MM.1S (cell line): ENCODE data around the gene MPDU1.

Experiments
- DNase-seq: peaks from one replicate; pipeline ENCODE4 v3.0.0-alpha.2; 2015
- H2AFZ ChIP-seq: fragments of 300-600 bp; sonication (generic); 2 replicates; pipeline ENCODE4 v1.6.0; 2016; ENCODE audit warnings: antibody characterized with exemption, low read length
- H3F3A ChIP-seq: fragments of 300-600 bp; sonication (generic); 2 replicates; pipeline ENCODE4 v1.6.1; 2016; ENCODE audit warnings: mild to moderate bottlenecking, antibody characterized with exemption, low read length, moderate library complexity, mixed read lengths; ENCODE audit not compliant: insufficient read depth
- H3K27ac ChIP-seq: fragments of 300-600 bp; sonication (generic); 2 replicates; pipeline ENCODE4 v1.5.1; 2016; ENCODE audit warnings: mild to moderate bottlenecking, low read length
- H3K27me3 ChIP-seq: fragments of 300-600 bp; sonication (generic); replicated peaks from 2 replicates; pipeline ENCODE4 v1.6.0; 2016; ENCODE audit warnings: low read length; ENCODE audit not compliant: insufficient read depth
- H3K36me3 ChIP-seq: fragments of 300-600 bp; sonication (generic); replicated peaks from 2 replicates; pipeline ENCODE4 v1.6.1; 2016; ENCODE audit warnings: mild to moderate bottlenecking, low read length, mixed read lengths; ENCODE audit not compliant: insufficient read depth
- H3K4me1 ChIP-seq: fragments of 300-600 bp; sonication (generic); 2 replicates; pipeline ENCODE4 v1.6.1; 2016; ENCODE audit warnings: low read length, mixed read lengths
- H3K4me2 ChIP-seq: fragments of 300-600 bp; sonication (generic); 2 replicates; pipeline ENCODE4 v1.6.0; 2016; ENCODE audit warnings: low read depth, low read length
- H3K4me3 ChIP-seq: fragments of 300-600 bp; sonication (generic); 2 replicates; pipeline ENCODE4 v1.5.1; 2016; ENCODE audit warnings: low read length, mixed read lengths
- H3K79me2 ChIP-seq: fragments of 300-600 bp; sonication (generic); 2 replicates; pipeline ENCODE4 v1.6.1; 2016; ENCODE audit warnings: mixed run types, low read length, mixed read lengths
- H3K9ac ChIP-seq: fragments of 300-600 bp; sonication (generic); 2 replicates; pipeline ENCODE4 v1.6.1; 2016; ENCODE audit warnings: low read length, mixed read lengths
- H3K9me2 ChIP-seq: fragments of 300-600 bp; sonication (generic); replicated peaks from 2 replicates; pipeline ENCODE4 v1.6.1; 2016; ENCODE audit warnings: mild to moderate bottlenecking, low read length, mixed read lengths; ENCODE audit not compliant: insufficient read depth
- H3K9me3 ChIP-seq: fragments of 300-600 bp; sonication (generic); replicated peaks from 2 replicates; pipeline ENCODE4 v1.6.1; 2016; ENCODE audit warnings: mild to moderate bottlenecking, low read length, mixed read lengths; ENCODE audit not compliant: insufficient read depth
- H4K20me1 ChIP-seq: fragments of 300-600 bp; sonication (generic); 2 replicates; pipeline ENCODE4 v1.6.1; 2016; ENCODE audit warnings: mild to moderate bottlenecking, low read length, moderate library complexity, mixed read lengths; ENCODE audit not compliant: insufficient read depth
- CTCF ChIP-seq: fragments of 300-600 bp; sonication (generic); IDR thresholded peaks from 2 replicates; pipeline ENCODE4 v1.5.1; 2016; ENCODE audit warnings: antibody characterized with exemption, low read length, mixed read lengths
- EZH2 ChIP-seq: fragments of 300-600 bp; sonication (generic); optimal IDR thresholded peaks from 2 replicates; pipeline ENCODE3; 2017; ENCODE audit warnings: low read depth, mild to moderate bottlenecking, antibody characterized with exemption, low read length, mixed read lengths
- EZH2phosphoT487 ChIP-seq: fragments of 300-600 bp; sonication (generic); IDR thresholded peaks from 2 replicates; pipeline ENCODE4 v1.6.1; 2018; ENCODE audit warnings: antibody characterized with exemption, low read length

MPDU1 gene

GRCh38 chr17:7572588-7573323 is 10.9 kb upstream of the MPDU1 start:
- no peaks in the 10 kb centered on the region for H3K27me3 ChIP-seq
- peaks cover 54% of the 10 kb centered on the region for H3F3A ChIP-seq
- H3K27ac ChIP-seq = peak overlapping the region; percentile 93
- no peaks in the 10 kb centered on the region for H3K9me2 ChIP-seq
- DNase-seq = peak; percentile 100
- H3K4me2 ChIP-seq = peak overlapping the region; percentile 94
- H3K9me3 ChIP-seq = no peaks in the 10 kb centered on the region
- H4K20me1 ChIP-seq = peaks cover 40% of the 10 kb centered on the region
- peak overlapping the region; percentile 100 for H3K9ac ChIP-seq
- H3K4me3 ChIP-seq = peak overlapping the region; percentile 99
- TF ChIP-seq EZH2phosphoT487 = no peak
- peaks cover 41% of the 10 kb centered on the region for H3K4me1 ChIP-seq
- H3K36me3 ChIP-seq = peaks cover 31% of the 10 kb centered on the region
- H3K79me2 ChIP-seq = peaks cover 70% of the 10 kb centered on the region
- no peak overlapping the region for H2AFZ ChIP-seq

GRCh38 chr17:7573324-7574080 is 10.2 kb upstream of the MPDU1 start:
- peaks cover 60% of the 10 kb centered on the region for H3F3A ChIP-seq
- H2AFZ ChIP-seq = no peak overlapping the region
- H3K79me2 ChIP-seq = peaks cover 71% of the 10 kb centered on the region
- H3K9ac ChIP-seq = peak overlapping the region; percentile 100
- peak overlapping the region; percentile 94 for H3K4me2 ChIP-seq
- peaks cover 44% of the 10 kb centered on the region for H4K20me1 ChIP-seq
- H3K9me2 ChIP-seq = no peaks in the 10 kb centered on the region
- no peaks in the 10 kb centered on the region for H3K9me3 ChIP-seq
- H3K4me1 ChIP-seq = peaks cover 48% of the 10 kb centered on the region
- peak overlapping the region; percentile 93 for H3K27ac ChIP-seq
- peak overlapping the region; percentile 99 for H3K4me3 ChIP-seq
- H3K36me3 ChIP-seq = peaks cover 34% of the 10 kb centered on the region
- TF ChIP-seq EZH2phosphoT487 = no peak
- no peak for TF ChIP-seq CTCF
- no peak for TF ChIP-seq EZH2
- no peaks in the 10 kb centered on the region for H3K27me3 ChIP-seq
- peak; percentile 87 for DNase-seq

GRCh38 chr17:7574176-7574953 is 9.3 kb upstream of the MPDU1 start:
- H4K20me1 ChIP-seq = peaks cover 51% of the 10 kb centered on the region
- peaks cover 34% of the 10 kb centered on the region for H3K36me3 ChIP-seq
- no peaks in the 10 kb centered on the region for H3K9me2 ChIP-seq
- H3K79me2 ChIP-seq = peaks cover 71% of the 10 kb centered on the region
- H3K4me3 ChIP-seq = peak overlapping the region; percentile 99
- no peak overlapping the region for H2AFZ ChIP-seq
- TF ChIP-seq EZH2 = no peak
- TF ChIP-seq EZH2phosphoT487 = no peak
- no peak for TF ChIP-seq CTCF
- peak overlapping the region; percentile 94 for H3K4me2 ChIP-seq
- H3K27ac ChIP-seq = peak overlapping the region; percentile 93; the same call in 1 of the 2 replicates
- H3K27me3 ChIP-seq = no peaks in the 10 kb centered on the region
- no peak for DNase-seq
- H3F3A ChIP-seq = peaks cover 69% of the 10 kb centered on the region
- peak overlapping the region; percentile 100 for H3K9ac ChIP-seq
- H3K4me1 ChIP-seq = peaks cover 56% of the 10 kb centered on the region
- H3K9me3 ChIP-seq = no peaks in the 10 kb centered on the region
